Parathyroid adenoma (tissue), 2 donors: Measurements from ENCODE around the gene ZSWIM8.

Experiments
- H2AFZ ChIP-seq: fragments of 300-600 bp; sonication (generic); one replicate; pipeline ENCODE4 v1.7.0; 2017; ENCODE audit warnings: antibody characterized with exemption, mild to moderate bottlenecking
- H3K27ac ChIP-seq: fragments of 300-600 bp; sonication (generic); one replicate; pipeline ENCODE4 v1.7.0; 2017
- H3K27me3 ChIP-seq: fragments of 300-600 bp; sonication (generic); one replicate; pipeline ENCODE4 v1.7.0; 2017; ENCODE audit warnings: low read length; ENCODE audit not compliant: control insufficient read depth, insufficient read depth
- H3K36me3 ChIP-seq: fragments of 300-600 bp; sonication (generic); one replicate; pipeline ENCODE4 v1.7.0; 2017; ENCODE audit warnings: low read length; ENCODE audit not compliant: control insufficient read depth, insufficient read depth
- H3K4me1 ChIP-seq: fragments of 300-600 bp; sonication (generic); one replicate; pipeline ENCODE4 v1.7.0; 2017; ENCODE audit warnings: control low read depth
- H3K4me2 ChIP-seq: fragments of 300-600 bp; sonication (generic); one replicate; pipeline ENCODE4 v1.7.0; 2017; ENCODE audit warnings: low read length
- H3K4me3 ChIP-seq: fragments of 300-600 bp; sonication (generic); one replicate; pipeline ENCODE4 v1.7.0; 2017; ENCODE audit warnings: low read depth, low read length
- H3K79me2 ChIP-seq: fragments of 300-600 bp; sonication (generic); one replicate; pipeline ENCODE4 v1.7.0; 2017; ENCODE audit warnings: control low read depth
- H3K9ac ChIP-seq: fragments of 300-600 bp; sonication (generic); one replicate; pipeline ENCODE4 v1.7.0; 2017; ENCODE audit warnings: mild to moderate bottlenecking
- H3K9me3 ChIP-seq: fragments of 300-600 bp; sonication (generic); one replicate; pipeline ENCODE4 v1.7.0; 2017; ENCODE audit warnings: low read length; ENCODE audit not compliant: control insufficient read depth
- CTCF ChIP-seq: fragments of 300-600 bp; sonication (generic); IDR thresholded peaks from one replicate; pipeline ENCODE4 v1.7.0; 2017; ENCODE audit warnings: antibody characterized with exemption, mild to moderate bottlenecking
- donor health status: primary hyperparathyroidism.

The ZSWIM8 gene

DNA sequence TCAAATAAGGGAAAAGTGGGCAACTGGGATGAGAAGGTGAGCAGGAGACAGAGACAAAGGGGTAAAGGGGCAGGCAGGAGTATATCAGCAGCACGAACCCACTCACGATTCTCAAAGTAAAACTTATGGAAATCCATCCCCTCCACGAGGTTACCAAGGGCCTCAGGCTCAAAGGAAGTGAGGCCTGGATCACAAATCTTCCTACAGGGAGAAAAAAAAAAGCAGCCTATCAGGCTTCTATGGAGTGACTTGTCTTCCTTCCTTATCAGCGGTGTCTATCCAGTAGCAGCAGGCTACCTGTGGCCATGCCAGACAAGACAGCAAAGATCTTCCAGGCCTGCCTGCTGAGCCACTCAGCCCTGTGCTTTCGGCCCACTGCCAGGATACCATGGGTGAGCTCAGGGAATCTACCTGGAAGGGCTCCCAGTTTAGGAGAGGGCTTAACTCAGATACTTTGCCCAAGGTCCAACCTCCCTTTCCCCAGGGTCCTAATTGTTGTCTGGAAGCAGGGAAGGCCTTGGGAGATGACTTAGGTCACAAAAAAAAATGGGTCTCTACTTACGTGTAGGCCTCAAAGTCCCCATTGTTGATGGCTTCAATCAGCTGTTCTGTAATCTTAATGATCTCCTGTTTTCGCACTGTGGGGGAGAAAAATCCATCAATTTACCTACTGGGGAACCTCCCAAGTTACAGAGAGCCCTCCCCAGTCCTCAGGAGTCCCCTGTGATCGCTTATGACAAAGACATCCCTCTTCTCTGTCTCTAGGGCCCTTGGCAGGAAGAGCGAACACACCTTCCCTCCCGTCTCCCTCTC is 31.7 kb downstream of the ZSWIM8 start:
- no peak overlapping the region for H3K27ac ChIP-seq

GRCh38 chr10:73817826-73818225 is 32.4 kb downstream of the ZSWIM8 start:
- Histone ChIP-seq H3K4me3 (no peak overlapping the region), H3K36me3 (no peaks in the 10 kb centered on the region), H2AFZ (no peak overlapping the region), H3K4me2 (no peak overlapping the region), H3K27ac (no peak overlapping the region), H3K4me1 (no peaks in the 10 kb centered on the region), H3K9me3 (no peaks in the 10 kb centered on the region), H3K9ac (no peak overlapping the region), H3K79me2 (no peaks in the 10 kb centered on the region), H3K27me3 (no peaks in the 10 kb centered on the region)
- TF ChIP-seq CTCF, result no peak

More for the DNA sequence above, 31.7 kb downstream of the ZSWIM8 start:
- Histone ChIP-seq H3K4me1 (no peaks in the 10 kb centered on the region), H3K9me3 (no peaks in the 10 kb centered on the region), H3K9ac (no peak overlapping the region), H3K36me3 (no peaks in the 10 kb centered on the region), H3K79me2 (no peaks in the 10 kb centered on the region), H3K4me2 (no peak overlapping the region), H3K4me3 (no peak overlapping the region), H2AFZ (no peak overlapping the region), H3K27me3 (no peaks in the 10 kb centered on the region)
- no peak for TF ChIP-seq CTCF

DNA sequence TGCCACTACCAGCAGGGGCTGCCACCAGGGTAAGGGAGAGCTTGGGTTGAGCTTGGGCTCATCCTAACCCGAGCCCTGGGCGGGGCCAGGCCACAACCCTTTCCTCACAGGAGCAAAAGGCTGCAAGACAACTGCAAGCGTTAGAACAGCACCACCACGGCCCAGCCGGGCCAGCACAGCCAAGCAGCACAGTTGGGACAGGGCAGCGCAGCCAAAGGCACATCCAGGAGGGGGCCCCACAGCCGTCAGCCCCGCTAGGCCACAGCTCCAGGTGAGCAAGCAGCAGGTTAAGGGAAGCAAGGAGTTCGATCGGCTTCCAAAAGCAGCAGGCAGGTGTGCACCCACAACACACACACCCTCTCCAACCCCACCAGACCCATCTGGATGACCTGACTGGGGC is 33.0 kb downstream of the ZSWIM8 start:
- TF ChIP-seq CTCF, result no peak
- Histone ChIP-seq H3K4me2 (no peak overlapping the region), H3K27ac (no peak overlapping the region), H2AFZ (no peak overlapping the region), H3K4me1 (no peaks in the 10 kb centered on the region), H3K9me3 (no peaks in the 10 kb centered on the region), H3K36me3 (no peaks in the 10 kb centered on the region), H3K79me2 (no peaks in the 10 kb centered on the region), H3K4me3 (no peak overlapping the region), H3K9ac (no peak overlapping the region), H3K27me3 (no peaks in the 10 kb centered on the region)

- no peaks in the 10 kb centered on the region for H3K4me1 ChIP-seq
- no peaks in the 10 kb centered on the region for H3K79me2 ChIP-seq
- no peaks in the 10 kb centered on the region for H3K36me3 ChIP-seq
- H3K4me3 ChIP-seq, result no peak overlapping the region
- H3K9me3 ChIP-seq, result no peaks in the 10 kb centered on the region
- no peak overlapping the region for H3K4me2 ChIP-seq
- no peak overlapping the region for H2AFZ ChIP-seq
- no peak overlapping the region for H3K9ac ChIP-seq
- TF ChIP-seq CTCF, result no peak
- no peak overlapping the region for H3K27ac ChIP-seq
- no peaks in the 10 kb centered on the region for H3K27me3 ChIP-seq
These were observed 33.7 kb downstream of the ZSWIM8 start for GRCh38 chr10:73819081-73819480.

GRCh38 chr10:73819513-73820093 is 34.2 kb downstream of the ZSWIM8 start:
- Histone ChIP-seq H3K4me1 (no peaks in the 10 kb centered on the region), H3K27me3 (no peaks in the 10 kb centered on the region), H3K36me3 (no peaks in the 10 kb centered on the region), H3K4me3 (no peak overlapping the region), H3K79me2 (no peaks in the 10 kb centered on the region), H3K9me3 (no peaks in the 10 kb centered on the region), H3K4me2 (no peak overlapping the region), H3K9ac (no peak overlapping the region), H2AFZ (no peak overlapping the region), H3K27ac (no peak overlapping the region)
- no peak for TF ChIP-seq CTCF
